ENCODE results near the gene LYL1. TPM values are rescaled to one million over a fixed set of nuclear protein-coding genes. Genes with fewer than 3 reads are reported as not detected.

Gene LYL1
- total and polyA plus RNA-seq, 9 of the 15 experiments (the other 6 are each of a cell fraction or from before 2014, with no cell fraction given), result 1.3 to 266 (median 34.0) TPM

DNA sequence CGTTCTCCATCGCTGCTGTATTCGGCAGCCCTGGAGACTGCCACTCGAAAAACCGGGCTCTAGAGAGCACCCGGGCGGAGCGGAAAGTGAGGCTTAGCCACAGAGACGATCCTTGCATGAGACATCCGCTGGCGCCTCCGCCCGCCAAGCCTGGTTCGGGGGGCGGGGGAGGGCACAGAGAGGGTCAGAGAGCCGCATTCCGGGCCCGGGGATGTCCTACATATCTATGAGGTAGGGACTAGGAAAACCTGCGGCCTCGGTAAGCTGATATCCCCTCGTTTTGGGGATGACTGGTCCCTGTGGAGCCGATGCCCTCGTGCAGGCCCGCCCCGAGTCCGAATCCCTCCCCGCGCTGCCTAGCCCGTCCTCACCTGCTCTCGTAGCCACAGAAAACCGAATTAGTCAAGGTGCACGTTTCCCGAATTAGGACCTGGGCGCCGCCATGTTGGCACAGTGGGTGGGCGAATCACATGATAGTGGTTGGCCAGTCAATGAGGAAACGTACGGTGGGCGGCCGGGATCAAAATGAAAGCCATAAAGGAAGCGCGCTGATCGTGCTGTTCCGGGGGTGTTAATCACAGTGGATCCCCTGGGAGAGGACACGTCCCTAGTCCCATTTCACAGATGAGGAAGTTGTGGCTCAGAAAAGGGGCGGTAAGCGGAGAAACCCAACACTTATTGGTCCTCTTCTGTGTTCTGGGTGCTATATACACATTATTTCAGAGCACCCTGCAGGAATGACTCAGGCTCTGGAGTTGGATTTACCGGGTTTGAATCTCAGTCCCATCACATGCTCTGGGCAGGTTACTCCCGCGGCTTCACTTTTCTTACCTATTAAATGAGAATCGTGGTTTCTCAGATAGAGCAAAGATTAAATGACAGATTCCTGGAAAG is 13.9 kb upstream of the LYL1 start, which contains the start of gene TRMT1 (continued):
- TF ChIP-seq, protein P1, sequence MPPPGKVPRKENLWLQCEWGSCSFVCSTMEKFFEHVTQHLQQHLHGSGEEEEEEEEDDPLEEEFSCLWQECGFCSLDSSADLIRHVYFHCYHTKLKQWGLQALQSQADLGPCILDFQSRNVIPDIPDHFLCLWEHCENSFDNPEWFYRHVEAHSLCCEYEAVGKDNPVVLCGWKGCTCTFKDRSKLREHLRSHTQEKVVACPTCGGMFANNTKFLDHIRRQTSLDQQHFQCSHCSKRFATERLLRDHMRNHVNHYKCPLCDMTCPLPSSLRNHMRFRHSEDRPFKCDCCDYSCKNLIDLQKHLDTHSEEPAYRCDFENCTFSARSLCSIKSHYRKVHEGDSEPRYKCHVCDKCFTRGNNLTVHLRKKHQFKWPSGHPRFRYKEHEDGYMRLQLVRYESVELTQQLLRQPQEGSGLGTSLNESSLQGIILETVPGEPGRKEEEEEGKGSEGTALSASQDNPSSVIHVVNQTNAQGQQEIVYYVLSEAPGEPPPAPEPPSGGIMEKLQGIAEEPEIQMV (tag; conservative IDR thresholded peaks at IDR 0.05; ENCODE audit: low read depth), result no peak
- TF ChIP-seq ZNF316 (IDR thresholded peaks at IDR 0.05) (peak; percentile 77), RCOR1 (IDR thresholded peaks at IDR 0.05; ENCODE audit: borderline replicate concordance in 1 of 2, low read depth in 2 of 2, low read length in 2 of 2) (peak; percentile 84 to 93), HNRNPLL (IDR thresholded peaks at IDR 0.05; ENCODE audit: low read depth, low read length, poor library complexity, severe bottlenecking) (no peak), COPS2 (conservative IDR thresholded peaks at IDR 0.05) (no peak), KDM4B (IDR thresholded peaks at IDR 0.05; ENCODE audit: borderline replicate concordance in 2 of 2, low read depth in 1 of 2) (0 out of 4 replicates have a peak, but pooled peaks of 1 of the 2 experiments have one; percentile 27), ZNF407 (IDR thresholded peaks at IDR 0.05; ENCODE audit: low read depth) (peak; percentile 98), CBFA2T2 (conservative IDR thresholded peaks at IDR 0.05) (peak; percentile 56), ZNF143 (CRISPR knock-in tag; IDR thresholded peaks at IDR 0.05) (peak; percentile 44; the same call in 1 of the 2 replicates), CBX5 (IDR thresholded peaks at IDR 0.05; ENCODE audit: borderline replicate concordance, low read depth) (0 out of 2 replicates have a peak, but pooled peaks have one; percentile 8), HMG20A (CRISPR knock-in tag; conservative IDR thresholded peaks at IDR 0.05) (no peak), POLR2A (conservative IDR thresholded peaks at IDR 0.05) (peak; percentile 70; the same call in 1 of the 2 replicates), CTBP1 (IDR thresholded peaks at IDR 0.05; ENCODE audit: borderline replicate concordance) (peak; percentile 48; the same call in 1 of the 2 replicates)
- TF ChIP-seq, protein P2, sequence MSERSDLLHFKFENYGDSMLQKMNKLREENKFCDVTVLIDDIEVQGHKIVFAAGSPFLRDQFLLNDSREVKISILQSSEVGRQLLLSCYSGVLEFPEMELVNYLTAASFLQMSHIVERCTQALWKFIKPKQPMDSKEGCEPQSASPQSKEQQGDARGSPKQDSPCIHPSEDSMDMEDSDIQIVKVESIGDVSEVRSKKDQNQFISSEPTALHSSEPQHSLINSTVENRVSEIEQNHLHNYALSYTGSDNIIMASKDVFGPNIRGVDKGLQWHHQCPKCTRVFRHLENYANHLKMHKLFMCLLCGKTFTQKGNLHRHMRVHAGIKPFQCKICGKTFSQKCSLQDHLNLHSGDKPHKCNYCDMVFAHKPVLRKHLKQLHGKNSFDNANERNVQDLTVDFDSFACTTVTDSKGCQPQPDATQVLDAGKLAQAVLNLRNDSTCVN (CRISPR knock-in tag; IDR thresholded peaks at IDR 0.05), result no peak

Measured in K562 (cell line).